Measurements from ENCODE around the gene ARPIN. TPM values are rescaled to one million over a fixed set of nuclear protein-coding genes. Genes with fewer than 3 reads are reported as not detected.
"Not testable (repeated sequence)": the region's sequence is repeated elsewhere in the genome, so short reads cannot be mapped to it uniquely, and the experiment has no call there.

Gene ARPIN
- total RNA-seq, 1 donor from 2014 or later: 23.2 TPM

GRCh38 chr15:89876396-89877082 is 36.2 kb downstream of the ARPIN start:
- peak; percentile 71 for DNase-seq

DNA sequence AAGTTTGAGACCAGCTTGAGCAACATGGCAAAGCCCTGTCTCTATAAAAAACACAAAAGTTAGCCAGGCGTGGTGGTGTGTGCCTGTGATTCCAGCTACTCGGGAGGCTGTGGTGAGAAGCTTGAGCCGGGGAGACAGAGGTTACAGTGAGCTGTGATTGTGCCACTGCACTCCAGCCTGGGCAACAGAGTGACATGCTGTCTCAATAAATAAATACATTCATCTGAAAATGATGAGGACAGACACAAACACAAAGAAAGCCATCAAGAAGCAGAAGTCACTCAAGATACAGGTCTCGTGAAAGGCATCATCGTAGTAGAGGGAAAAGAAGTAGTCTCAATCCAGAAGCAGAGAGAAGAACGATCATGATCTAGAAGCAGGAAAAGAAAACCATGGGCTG is 37.0 kb downstream of the ARPIN start:
- DNase-seq: no peak

- peak; percentile 85 for DNase-seq
These were observed 37.7 kb downstream of the ARPIN start for GRCh38 chr15:89874926-89875564.

DNA sequence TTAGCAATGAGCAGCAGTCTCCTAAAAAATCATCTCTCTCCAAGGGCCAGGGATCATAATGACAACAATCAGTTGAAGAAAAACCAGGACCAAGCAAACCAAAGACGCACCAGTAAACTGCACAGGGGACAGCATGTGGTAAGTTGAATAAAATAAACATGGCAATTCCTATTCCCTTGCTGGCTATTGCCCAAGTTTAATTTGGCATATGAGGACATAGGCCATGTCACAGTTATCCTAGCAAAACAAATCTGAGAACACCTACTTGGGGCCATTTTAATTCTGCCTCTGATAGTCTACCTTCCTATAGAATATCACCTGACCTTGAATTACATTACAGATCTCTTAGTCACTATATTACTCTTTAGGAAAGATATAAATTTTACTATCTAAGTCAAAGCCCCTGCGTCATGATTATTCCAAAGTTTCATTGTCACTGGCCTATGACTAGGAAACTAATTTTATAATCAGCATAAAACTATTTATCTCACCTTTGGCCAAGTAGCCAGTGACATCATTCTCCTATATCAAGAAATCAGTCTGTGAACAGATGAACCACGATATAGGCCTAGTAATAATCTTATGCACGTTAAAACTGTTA is 42.0 kb downstream of the ARPIN start:
- DNase-seq: no peak

DNA sequence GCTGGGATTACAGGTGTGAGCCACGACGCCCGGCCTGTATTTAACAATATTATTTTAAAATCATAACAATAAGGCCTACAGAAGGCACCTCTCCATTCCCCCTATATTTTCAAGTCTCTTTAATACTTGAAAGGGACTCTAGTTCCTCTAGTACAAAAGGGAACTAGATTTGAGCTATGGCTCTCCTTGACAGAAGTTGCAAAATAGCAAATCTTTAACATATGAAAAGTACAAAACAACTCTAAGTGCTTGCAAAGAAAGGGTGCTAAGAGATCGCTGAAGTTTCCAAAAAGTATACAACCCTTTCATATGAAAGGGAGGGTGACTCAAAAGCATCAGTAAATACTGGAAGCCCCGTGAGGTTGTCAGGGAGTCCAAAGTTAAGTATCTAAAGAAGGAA is 42.7 kb downstream of the ARPIN start:
- no peak for DNase-seq

DNA sequence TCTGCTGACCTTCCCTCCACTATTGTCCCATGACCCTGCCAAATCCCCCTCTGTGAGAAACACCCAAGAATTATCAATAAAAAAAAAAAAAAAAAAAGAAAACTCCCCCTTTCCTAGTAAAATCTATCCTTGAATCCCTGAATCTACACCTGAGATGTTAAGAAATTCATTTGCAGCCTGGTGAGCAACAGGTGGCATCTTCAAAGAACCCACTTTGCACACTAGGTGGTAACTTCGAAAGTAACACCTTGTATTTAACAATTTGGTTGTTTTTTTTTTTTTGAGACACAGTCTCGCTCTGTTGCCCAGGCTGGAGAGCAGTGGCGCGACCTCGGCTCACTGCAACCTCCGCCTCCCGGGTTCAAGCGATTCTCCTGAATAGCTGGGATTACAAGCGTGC is 43.3 kb downstream of the ARPIN start:
- not testable (repeated sequence) for DNase-seq

DNA sequence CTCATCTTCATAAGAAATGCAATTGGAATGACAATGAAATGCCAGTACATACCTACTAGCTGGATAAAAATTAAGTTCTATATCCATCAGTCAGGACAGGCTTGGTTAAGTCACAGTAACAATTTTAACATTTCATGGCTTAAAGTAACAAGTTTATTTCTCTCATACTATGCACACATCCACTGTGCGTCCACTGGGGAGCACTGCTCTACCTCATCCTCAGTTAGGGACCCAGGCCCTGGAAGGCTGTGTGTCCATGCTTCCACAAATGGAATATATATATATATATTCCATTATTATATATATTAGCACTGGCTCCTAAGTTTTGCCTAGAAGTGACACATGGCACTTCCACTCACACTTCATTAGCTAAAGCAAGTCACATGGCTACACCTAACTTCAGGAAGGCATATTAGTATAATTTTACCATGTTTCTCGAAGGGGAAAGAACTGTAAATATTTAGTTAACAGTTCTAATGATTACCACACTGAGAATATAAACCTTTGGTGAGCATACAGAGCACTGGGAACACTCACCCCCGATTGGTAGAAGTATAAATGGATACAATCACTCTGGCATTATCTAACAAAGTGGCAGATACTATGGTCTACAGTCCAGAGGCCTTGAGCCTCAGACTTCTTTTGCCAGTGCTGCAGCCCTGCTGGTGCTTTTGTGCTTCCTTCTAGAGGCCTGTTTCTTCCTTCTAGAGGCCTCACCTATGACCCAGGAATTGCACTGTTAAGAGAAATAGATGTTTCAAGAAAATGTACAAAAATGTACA is 47.6 kb downstream of the ARPIN start:
- DNase-seq: no peak

- DNase-seq: no peak
These were observed 48.8 kb downstream of the ARPIN start for GRCh38 chr15:89863918-89864317.

- no peak for DNase-seq
These were observed 51.9 kb downstream of the ARPIN start for GRCh38 chr15:89860891-89861290.

DNA sequence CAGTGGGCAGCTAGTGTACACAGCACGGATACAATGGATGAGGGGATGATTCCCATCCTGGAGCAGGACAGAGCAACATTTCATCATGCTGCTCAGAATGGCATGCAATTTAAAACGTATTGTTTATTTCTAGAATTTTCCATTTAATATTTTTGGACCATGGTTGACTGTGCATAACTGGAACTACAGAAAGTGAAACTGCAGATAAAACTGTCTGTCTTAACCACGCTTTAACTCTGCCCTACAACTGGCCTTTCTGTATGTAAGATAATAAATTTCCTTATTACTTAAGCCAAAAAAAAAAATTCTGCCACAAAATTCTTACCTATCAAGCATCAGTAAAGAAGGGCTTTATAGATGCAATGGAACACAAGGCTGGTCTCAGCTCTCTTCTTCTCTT is 52.3 kb downstream of the ARPIN start:
- DNase-seq: no peak

GRCh38 chr15:89858661-89859458 is 53.9 kb downstream of the ARPIN start:
- DNase-seq: no peak

- no peak for DNase-seq
These were observed 55.1 kb downstream of the ARPIN start for GRCh38 chr15:89857673-89858072.

GRCh38 chr15:89855948-89856347 is 56.8 kb downstream of the ARPIN start:
- no peak for DNase-seq

GRCh38 chr15:89854863-89855262 is 57.9 kb downstream of the ARPIN start:
- not testable (repeated sequence) for DNase-seq

DNA sequence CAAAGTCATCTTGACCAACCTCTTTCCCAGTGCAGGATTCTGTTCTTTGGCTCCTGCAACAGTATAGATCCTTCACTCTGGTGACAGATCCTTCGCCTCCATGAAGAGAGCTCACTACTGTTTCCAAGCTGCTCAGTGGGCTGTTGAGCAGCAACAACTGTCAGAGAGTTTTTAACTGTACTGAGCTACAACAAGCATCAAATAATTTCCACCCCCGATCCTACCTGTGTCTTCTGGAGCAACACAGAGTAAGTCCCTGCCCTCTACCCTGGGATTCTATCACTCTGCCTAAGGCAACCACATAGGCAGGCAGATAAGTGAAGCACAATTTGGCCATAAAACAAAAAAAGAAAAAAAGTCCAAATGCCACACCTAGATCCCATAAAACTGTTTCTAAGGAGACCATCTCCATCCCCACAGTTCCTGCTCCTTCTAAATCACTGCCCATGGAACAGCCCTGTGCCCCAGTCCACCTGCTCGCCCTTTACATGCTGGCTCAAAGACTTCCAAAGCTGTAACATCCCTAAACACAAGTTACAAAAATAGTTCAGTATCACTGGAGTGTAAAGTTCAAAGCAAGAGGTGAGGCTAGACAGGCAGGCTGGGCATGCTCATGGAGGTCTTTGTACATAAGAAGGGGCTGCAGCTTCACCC is 60.3 kb downstream of the ARPIN start:
- no peak for DNase-seq

GRCh38 chr15:89851673-89852341 is 60.9 kb downstream of the ARPIN start:
- DNase-seq: no peak

- DNase-seq: no peak
These were observed 63.8 kb downstream of the ARPIN start for GRCh38 chr15:89848970-89849292.

DNA sequence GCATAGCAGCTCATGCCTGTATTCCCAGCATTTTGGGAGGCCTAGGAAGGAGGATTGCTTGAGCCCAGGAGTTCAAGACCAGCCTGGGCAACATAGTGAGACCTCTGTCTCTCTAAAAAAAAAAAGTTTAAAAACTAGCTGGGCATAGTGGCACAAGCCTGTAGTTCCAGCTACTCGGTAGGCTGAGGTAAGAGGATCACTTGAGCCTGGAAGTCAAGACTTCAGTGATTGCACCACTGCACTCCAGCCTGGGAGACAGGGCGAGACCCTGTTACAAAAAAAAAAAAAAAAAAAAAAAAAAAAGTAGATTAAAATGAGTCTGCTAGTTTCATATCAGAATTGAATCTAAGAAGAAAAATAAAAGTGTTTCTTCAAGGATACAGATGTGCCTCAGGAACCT is 65.7 kb downstream of the ARPIN start:
- no peak for DNase-seq

DNA sequence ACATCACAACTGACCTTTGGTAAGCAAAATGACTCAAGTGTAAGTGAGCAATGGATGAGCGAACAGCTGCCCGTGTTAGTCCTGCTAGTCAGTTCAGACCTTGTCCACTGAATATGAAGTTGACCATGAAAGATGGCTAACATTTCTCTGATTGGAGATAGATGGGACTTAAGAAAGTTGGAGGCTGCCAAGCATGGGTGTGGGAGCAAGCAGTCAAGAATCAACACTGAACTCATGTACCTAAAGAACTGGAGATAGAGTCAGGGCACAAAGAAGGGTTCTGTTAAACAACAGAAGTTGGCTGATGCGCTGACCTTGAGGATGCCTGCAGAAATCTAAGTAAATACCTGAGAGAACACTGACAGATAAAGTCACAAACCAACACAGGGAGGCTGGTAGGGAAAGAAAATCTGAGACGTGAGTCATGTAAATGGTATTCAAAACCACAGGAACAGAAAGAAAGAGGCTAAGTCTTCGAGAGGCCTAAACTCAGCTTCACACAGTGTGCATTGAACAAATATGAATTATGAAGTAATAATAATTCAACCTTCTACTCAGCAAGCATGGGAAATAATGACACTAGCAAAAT is 67.4 kb downstream of the ARPIN start:
- DNase-seq: no peak

All from tongue (tissue), 2 donors.